NCI-H1105 treated with DMSO at 0.1 percent for 48 hours (cell line): ENCODE data around the gene KLK11.
"Not testable (repeated sequence)": the region's sequence is repeated elsewhere in the genome, so short reads cannot be mapped to it uniquely, and the experiment has no call there.

Experiments used
- DNase-seq: peaks from one replicate; lab custom pipeline; 2025; lab: John Stamatoyannopoulos, UW

The KLK11 gene

DNA sequence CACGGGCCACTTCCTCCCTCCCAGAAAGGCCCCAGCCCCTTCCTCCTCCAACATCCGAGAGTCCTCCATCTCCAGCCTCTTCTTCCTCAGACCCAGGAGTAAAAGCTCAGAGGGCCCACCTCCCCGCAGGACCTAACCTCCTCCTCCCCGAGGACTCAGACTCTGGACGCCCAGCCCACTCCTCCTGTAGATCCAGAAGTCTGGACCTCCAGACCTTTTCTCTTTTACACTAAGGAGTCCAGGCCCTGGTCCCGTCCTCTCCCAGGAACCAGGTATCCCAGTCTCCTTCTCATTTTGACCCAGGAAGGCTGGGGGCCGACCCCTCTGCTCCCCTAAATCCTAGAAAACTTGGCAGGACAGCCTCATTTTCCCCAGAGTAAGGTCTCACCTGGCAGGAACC is 23.1 kb downstream of the KLK11 start:
- DNase-seq: no peak

- DNase-seq: no peak
Measured at GRCh38 chr19:51002542-51003311, 23.7 kb downstream of the KLK11 start.

DNA sequence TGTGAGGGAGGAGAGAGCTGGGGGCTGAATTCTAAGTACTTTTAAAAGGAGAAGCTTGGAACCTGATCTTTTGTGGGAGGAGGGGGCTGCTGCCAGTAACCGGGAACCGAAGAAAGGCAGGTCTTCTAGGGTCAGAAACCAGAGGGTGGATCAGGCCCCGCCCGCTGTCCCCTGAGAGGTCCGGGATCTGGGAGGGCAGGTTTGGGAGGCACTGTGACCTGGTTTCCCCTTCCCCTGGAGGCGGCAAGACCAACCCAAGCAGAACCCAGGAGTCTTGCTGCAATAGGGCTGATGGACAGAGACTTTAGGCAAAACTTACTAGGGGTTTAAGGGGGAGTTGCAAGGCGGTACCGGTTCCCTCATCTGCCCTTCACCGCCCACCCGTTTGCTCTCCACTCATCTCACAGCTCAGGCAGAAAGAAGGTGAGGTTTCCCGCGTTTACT is 24.3 kb downstream of the KLK11 start:
- DNase-seq: no peak

GRCh38 chr19:51001515-51001914 is 24.9 kb downstream of the KLK11 start, which contains the start of gene KLK8:
KLK8 (minus strand) TSS chr19:51001604; CDS start chr19:51001167, 437 bp downstream.
- no peak for DNase-seq

DNA sequence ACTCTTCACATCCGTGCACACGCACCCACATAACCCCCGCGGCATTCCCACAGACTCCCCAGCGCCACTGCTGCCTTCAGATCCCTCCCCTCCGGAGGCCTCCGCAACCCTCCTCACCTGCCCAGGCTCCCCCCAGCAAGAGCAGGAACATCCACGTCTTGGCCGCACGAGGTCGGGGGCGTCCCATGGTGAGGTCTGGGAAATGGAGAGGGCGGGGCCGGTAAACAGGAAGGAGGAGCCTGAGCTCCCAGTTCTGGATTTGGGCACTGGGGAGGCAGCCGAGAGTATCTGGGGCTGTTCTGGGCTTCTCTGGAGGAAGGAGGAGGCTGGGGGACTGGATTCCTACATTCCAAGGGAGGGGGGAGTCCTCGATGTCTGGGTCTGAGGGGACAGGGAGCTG is 25.4 kb downstream of the KLK11 start:
- no peak for DNase-seq

- DNase-seq: no peak
Measured at GRCh38 chr19:51000426-51000825, 26.0 kb downstream of the KLK11 start.

DNA sequence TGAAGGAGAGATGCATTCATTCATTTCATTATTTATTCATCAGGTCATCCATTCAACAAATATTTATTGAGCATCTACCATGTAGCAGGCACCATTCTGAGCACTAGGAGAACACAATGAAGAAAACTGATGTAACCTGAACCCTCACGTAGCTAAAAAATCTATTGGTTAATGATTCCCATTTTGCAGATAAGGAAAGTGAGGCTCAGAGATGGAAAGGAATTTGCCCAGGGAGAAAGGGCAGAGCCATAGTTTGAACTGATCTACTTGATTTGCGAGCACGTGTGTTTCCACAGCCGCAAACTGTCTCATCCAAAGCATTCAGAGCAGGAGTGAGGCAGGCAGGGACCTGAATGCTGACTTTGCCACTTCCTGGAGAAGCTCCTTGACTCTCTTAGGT is 27.7 kb downstream of the KLK11 start:
- DNase-seq: no peak

DNA sequence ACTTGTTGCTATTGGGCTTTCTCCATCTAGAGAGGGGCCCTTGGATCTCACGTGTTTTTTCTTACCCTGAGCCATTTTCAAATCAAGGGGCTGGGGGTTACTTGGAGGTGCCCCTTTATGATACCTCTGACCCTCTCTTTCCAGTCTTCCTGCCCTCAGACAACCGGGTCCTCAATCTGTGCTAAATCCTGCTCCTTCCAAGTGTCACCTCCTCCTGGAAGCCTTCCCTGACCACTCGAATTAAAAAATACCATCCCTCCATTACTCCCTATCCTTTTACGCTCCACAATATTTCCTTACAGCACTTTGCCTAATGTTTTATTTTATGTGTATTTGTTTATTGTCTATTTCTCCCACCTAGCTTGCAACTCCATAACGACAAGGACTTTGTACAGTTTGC is 28.4 kb downstream of the KLK11 start:
- DNase-seq: no peak

DNA sequence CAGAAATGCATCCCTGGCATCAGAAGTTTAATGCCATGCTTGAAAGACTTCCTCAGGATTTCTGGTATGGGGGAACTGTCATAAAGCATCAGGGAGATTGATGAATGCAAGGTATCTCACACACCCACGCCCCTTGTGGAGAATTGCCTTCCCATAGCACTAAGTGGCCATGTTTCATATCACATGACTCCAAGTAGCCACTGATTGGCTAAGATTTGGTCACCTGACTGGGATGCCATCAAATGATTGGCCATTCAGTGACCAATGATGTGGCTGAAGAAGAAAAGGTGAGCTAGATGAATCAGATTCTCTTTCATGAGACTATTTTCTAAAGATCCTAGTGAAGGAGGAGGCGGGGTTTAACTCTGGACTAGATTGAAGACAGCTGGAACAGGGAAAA is 32.3 kb downstream of the KLK11 start:
- no peak for DNase-seq

- DNase-seq: no peak
Measured at GRCh38 chr19:50992666-50993035, 33.8 kb downstream of the KLK11 start.

GRCh38 chr19:50984416-50984815 is 42.0 kb downstream of the KLK11 start:
- DNase-seq: not testable (repeated sequence)

GRCh38 chr19:50983625-50984292 is 42.7 kb downstream of the KLK11 start, which contains the start of gene KLK7:
KLK7 (minus strand) TSS chr19:50983917; CDS start chr19:50982399, 1,518 bp downstream.
- no peak for DNase-seq

- DNase-seq: no peak
Measured at GRCh38 chr19:50982186-50982585, 44.2 kb downstream of the KLK11 start.

- no peak for DNase-seq
Measured at GRCh38 chr19:50981587-50982146, 44.7 kb downstream of the KLK11 start.

GRCh38 chr19:50980208-50980607 is 46.2 kb downstream of the KLK11 start:
- DNase-seq: no peak

DNA sequence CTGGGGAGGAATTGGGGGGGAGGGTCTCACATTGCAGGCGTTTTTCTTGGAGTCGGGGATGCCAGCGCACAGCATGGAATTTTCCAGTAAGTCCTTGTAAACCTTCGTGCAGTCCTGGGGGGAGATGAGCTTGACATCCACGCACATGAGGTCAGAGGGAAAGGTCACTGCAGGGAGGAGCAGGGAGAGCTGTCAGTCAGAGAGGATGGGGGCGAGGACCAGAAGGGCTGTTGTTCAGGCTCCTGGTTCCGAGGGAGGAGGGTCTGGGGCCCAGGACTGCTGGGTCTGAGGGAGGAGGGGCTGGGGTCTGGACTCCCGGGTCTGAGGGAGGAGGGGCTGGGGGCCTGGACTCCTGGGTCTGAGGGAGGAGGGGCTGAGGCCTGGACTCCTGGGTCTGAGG is 46.7 kb downstream of the KLK11 start:
- no peak for DNase-seq

GRCh38 chr19:50978772-50979390 is 47.5 kb downstream of the KLK11 start:
- DNase-seq: no peak

GRCh38 chr19:50977626-50978025 is 48.8 kb downstream of the KLK11 start:
- no peak for DNase-seq

GRCh38 chr19:50975766-50976165 is 50.6 kb downstream of the KLK11 start:
- DNase-seq: no peak

DNA sequence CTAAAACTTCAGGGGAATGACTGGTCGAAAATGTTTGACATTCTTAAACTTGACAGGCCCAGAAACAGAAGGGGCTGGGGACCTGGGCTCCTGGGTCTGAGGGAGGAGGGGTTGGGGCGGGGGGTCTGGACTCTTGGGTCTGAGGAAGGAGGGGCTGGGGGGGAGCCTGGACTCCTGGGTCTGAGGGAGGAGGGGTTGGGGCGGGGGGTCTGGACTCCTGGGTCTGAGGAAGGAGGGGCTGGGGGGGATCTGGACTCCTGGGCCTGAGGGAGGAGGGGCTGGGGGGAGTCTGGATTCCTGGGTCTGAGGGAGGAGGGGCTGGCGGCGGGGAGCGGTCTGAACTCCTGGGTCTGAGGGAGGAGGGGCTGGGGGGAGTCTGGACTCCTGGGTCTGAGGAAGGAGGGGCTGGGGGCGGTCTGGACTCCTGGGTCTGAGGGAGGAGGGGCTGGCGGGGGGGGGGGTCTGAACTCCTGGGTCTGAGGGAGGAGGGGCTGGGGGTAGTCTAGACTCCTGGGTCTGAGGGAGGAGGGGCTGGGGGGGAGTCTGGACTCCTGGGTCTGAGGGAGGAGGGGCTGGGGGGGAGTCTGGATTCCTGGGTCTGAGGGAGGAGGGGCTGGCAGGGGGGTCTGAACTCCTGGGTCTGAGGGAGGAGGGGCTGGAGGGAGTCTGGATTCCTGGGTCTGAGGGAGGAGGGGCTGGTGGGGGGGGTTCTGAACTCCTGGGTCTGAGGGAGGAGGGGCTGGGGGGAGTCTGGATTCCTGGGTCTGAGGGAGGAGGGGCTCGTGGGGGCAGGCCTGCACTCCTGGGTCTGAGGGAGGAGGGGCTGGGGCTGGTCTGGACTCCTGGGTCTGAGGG is 51.5 kb downstream of the KLK11 start:
- DNase-seq: no peak

DNA sequence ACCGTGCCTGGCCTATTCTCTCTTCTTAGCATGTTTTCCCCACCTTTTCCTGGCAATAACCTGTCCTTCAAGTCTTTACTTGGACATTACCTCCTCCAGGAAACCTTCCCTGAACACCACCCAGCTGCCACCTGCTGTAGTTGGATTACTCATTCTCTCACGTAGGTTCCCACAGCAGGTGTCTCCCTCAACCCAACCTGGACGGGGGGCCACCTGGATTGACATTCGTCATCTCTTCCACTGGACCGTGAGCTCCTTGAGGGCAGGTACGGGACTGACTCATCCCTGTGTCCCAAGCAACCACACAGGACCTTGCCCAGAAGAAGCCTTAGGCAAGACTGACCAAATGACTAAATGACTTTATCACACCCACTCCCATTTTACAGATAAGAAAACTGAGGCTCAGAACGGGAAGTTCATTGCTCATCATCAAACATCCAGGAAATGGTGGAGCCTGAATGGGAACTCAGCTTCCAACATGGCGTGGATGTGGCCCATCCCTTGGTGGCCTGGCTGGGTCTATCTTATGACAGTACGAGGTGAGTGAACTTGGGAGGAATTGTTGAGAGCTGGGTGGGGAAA is 53.5 kb downstream of the KLK11 start:
- DNase-seq: no peak
